HEK293 (cell line): ENCODE results near the gene SBF2.

Experiments
- CTCF ChIA-PET: fragments of 350-600 bp; formaldehyde crosslinking; extraction: SDS; loops from one replicate; lab custom pipeline; 2021; ENCODE audit warnings: antibody characterized with exemption; lab: Yijun Ruan, JAX
- POLR2A ChIA-PET: fragments of 300-600 bp; formaldehyde crosslinking; extraction: SDS; loops from one replicate; lab custom pipeline; 2020; ENCODE audit warnings: antibody characterized with exemption, inconsistent platforms; lab: Yijun Ruan, JAX
- H3K27ac ChIP-seq: fragments of 200-500 bp; sonication (Bioruptor generic); 2 replicates; pipeline ENCODE4 v1.5.1; 2014; ENCODE audit warnings: low read depth, low read length, control low read depth, inconsistent platforms; ENCODE audit errors: extremely low read depth
- H3K36me3 ChIP-seq, 2 experiments: fragments of 200-500 bp in 1 of 2; sonication (Bioruptor generic) in 1 of 2; 1 replicate in 1 of 2; 2 replicates in 1 of 2; pipeline ENCODE4 v1.5.1; 2014 to 2017; ENCODE audit warnings: inconsistent platforms in 2 of 2, low read length in 2 of 2; ENCODE audit not compliant: control insufficient read depth in 2 of 2, insufficient read depth in 1 of 2
- H3K4me1 ChIP-seq: fragments of 200-500 bp; sonication (Bioruptor generic); 2 replicates; pipeline ENCODE4 v1.5.1; 2014; ENCODE audit warnings: mild to moderate bottlenecking, low read length, inconsistent platforms; ENCODE audit not compliant: control insufficient read depth, insufficient read depth
- H3K4me3 ChIP-seq: 2 replicates; pipeline ENCODE4 v1.5.1; 2011; ENCODE audit warnings: low read depth, mild to moderate bottlenecking, control low read depth, low read length, moderate library complexity
- H3K9me3 ChIP-seq: fragments of 200-500 bp; sonication (Bioruptor generic); 2 replicates; pipeline ENCODE4 v1.5.1; 2014; ENCODE audit warnings: low read depth, low read length, inconsistent platforms; ENCODE audit not compliant: control insufficient read depth, insufficient read depth
- BCL6B ChIP-seq: fragments of 450-650 bp; formaldehyde crosslinking; IDR thresholded peaks from 2 replicates; pipeline ENCODE4 v1.5.1; 2017; ENCODE audit warnings: missing biosample characterization, missing genetic modification characterization
- CTCF ChIP-seq: fragments of 450-650 bp; formaldehyde crosslinking; IDR thresholded peaks from 2 replicates; pipeline ENCODE4 v1.5.1; 2016; ENCODE audit warnings: missing biosample characterization, missing genetic modification characterization
- ELK4 ChIP-seq: IDR thresholded peaks from 2 replicates; pipeline ENCODE4 v1.6.1; 2011; ENCODE audit warnings: mild to moderate bottlenecking, low read depth, low read length, borderline replicate concordance
- HOXA7 ChIP-seq: sonication (generic); formaldehyde crosslinking; IDR thresholded peaks from 2 replicates; pipeline ENCODE4 v1.8.1; 2022; ENCODE audit warnings: missing genetic modification reagents, borderline replicate concordance
- SP2 ChIP-seq: fragments of 450-650 bp; formaldehyde crosslinking; IDR thresholded peaks from 2 replicates; pipeline ENCODE4 v1.5.1; 2016; ENCODE audit warnings: missing biosample characterization, missing genetic modification characterization
- YY2 ChIP-seq: fragments of 450-650 bp; formaldehyde crosslinking; IDR thresholded peaks from 2 replicates; pipeline ENCODE4 v1.5.1; 2016; ENCODE audit warnings: missing biosample characterization, missing genetic modification characterization
- ZBTB17 ChIP-seq: fragments of 450-650 bp; formaldehyde crosslinking; IDR thresholded peaks from 2 replicates; pipeline ENCODE4 v1.5.1; 2016; ENCODE audit warnings: missing biosample characterization, missing genetic modification characterization
- ZBTB48 ChIP-seq: fragments of 450-650 bp; formaldehyde crosslinking; IDR thresholded peaks from 2 replicates; pipeline ENCODE4 v1.5.1; 2016; ENCODE audit warnings: missing biosample characterization, missing genetic modification characterization
- ZBTB6 ChIP-seq: fragments of 450-650 bp; formaldehyde crosslinking; IDR thresholded peaks from 2 replicates; pipeline ENCODE4 v1.5.1; 2017; ENCODE audit warnings: missing biosample characterization, missing genetic modification characterization
- ZFP69B ChIP-seq: fragments of 450-650 bp; formaldehyde crosslinking; IDR thresholded peaks from 2 replicates; pipeline ENCODE4 v1.5.1; 2016; ENCODE audit warnings: missing biosample characterization, missing genetic modification characterization
- ZNF132 ChIP-seq: fragments of 450-650 bp; formaldehyde crosslinking; IDR thresholded peaks from 2 replicates; pipeline ENCODE4 v1.5.1; 2017; ENCODE audit warnings: missing biosample characterization, missing genetic modification characterization, borderline replicate concordance
- ZNF148 ChIP-seq: fragments of 450-650 bp; formaldehyde crosslinking; IDR thresholded peaks from 2 replicates; pipeline ENCODE4 v1.5.0; 2017; ENCODE audit warnings: missing biosample characterization, missing genetic modification characterization, borderline replicate concordance
- ZNF398 ChIP-seq: fragments of 450-650 bp; formaldehyde crosslinking; IDR thresholded peaks from 2 replicates; pipeline ENCODE4 v1.5.1; 2017; ENCODE audit warnings: missing biosample characterization, missing genetic modification characterization
- ZNF580 ChIP-seq: fragments of 450-650 bp; formaldehyde crosslinking; IDR thresholded peaks from 2 replicates; pipeline ENCODE4 v1.5.1; 2016; ENCODE audit warnings: missing biosample characterization, missing genetic modification characterization
- ZNF610 ChIP-seq: fragments of 450-650 bp; formaldehyde crosslinking; IDR thresholded peaks from 2 replicates; pipeline ENCODE4 v1.5.1; 2016; ENCODE audit warnings: missing biosample characterization, missing genetic modification characterization, borderline replicate concordance
- ZNF658 ChIP-seq: fragments of 450-650 bp; formaldehyde crosslinking; IDR thresholded peaks from 2 replicates; pipeline ENCODE4; 2016; ENCODE audit warnings: missing biosample characterization, missing genetic modification characterization
- ZNF660 ChIP-seq: fragments of 450-650 bp; IDR thresholded peaks from 2 replicates; pipeline ENCODE4 v1.5.1; 2018; ENCODE audit warnings: missing biosample characterization, mild to moderate bottlenecking, missing genetic modification characterization
- ZNF704 ChIP-seq: fragments of 450-650 bp; formaldehyde crosslinking; IDR thresholded peaks from 2 replicates; pipeline ENCODE4 v1.5.1; 2016; ENCODE audit warnings: missing biosample characterization, missing genetic modification characterization
- ZSCAN23 ChIP-seq: fragments of 450-650 bp; formaldehyde crosslinking; IDR thresholded peaks from 2 replicates; pipeline ENCODE4 v1.5.1; 2016; ENCODE audit warnings: missing biosample characterization, missing genetic modification characterization

Gene SBF2

GRCh38 chr11:9732453-9732852 lies 561.6 kb downstream of the SBF2 start:
- Histone ChIP-seq H3K36me3 (peaks cover 0 to 48% of the 10 kb centered on the region in 2 experiments; a peak in 1 of 3 replicates), H3K4me1 (no peaks in the 10 kb centered on the region), H3K9me3 (no peaks in the 10 kb centered on the region), H3K27ac (no peak overlapping the region), H3K4me3 (no peak overlapping the region)
- no peak for TF ChIP-seq BCL6B (tag by site-specific recombination)
- no peak for TF ChIP-seq ZNF398 (tag by site-specific recombination)
- no peak for TF ChIP-seq ZNF610
- no peak for TF ChIP-seq HOXA7 (CRISPR knock-in tag)
- TF ChIP-seq ZNF660 (tag by site-specific recombination), result no peak
- TF ChIP-seq ZBTB17 (tag by site-specific recombination), result no peak
- TF ChIP-seq ZFP69B (tag by site-specific recombination), result no peak
- no peak for TF ChIP-seq ZNF704 (tag by site-specific recombination)
- TF ChIP-seq ZBTB6 (tag by site-specific recombination), result no peak
- TF ChIP-seq ZSCAN23 (tag by site-specific recombination), result no peak
- TF ChIP-seq CTCF (tag by site-specific recombination), result no peak
- no peak for TF ChIP-seq SP2 (tag by site-specific recombination)
- TF ChIP-seq ZNF658 (tag by site-specific recombination), result no peak
- no peak for TF ChIP-seq ELK4
- ChIA-PET POLR2A (no interaction called here), CTCF (interaction anchor here (0.7 to 2.1 kb wide), 3 partner anchors 16 to 57 kb away, joined by 3 to 9 read pairs (median 4); no protein-coding TSS in a partner anchor)

- no peak overlapping the region for H3K27ac ChIP-seq
- H3K4me1 ChIP-seq, result no peaks in the 10 kb centered on the region
- no peak overlapping the region for H3K4me3 ChIP-seq
- TF ChIP-seq ZNF132 (tag by site-specific recombination) (no peak), ZNF148 (tag by site-specific recombination) (no peak), ZBTB48 (tag by site-specific recombination) (no peak), YY2 (no peak), ZNF580 (tag by site-specific recombination) (no peak)
- peaks cover 0 to 39% of the 10 kb centered on the region in 2 experiments; a peak in 1 of 3 replicates for H3K36me3 ChIP-seq
- H3K9me3 ChIP-seq, result no peaks in the 10 kb centered on the region
- CTCF ChIA-PET, result no interaction called here
- POLR2A ChIA-PET, result no interaction called here
These were observed 562.8 kb downstream of the SBF2 start for GRCh38 chr11:9731256-9731655.
